Regular cardiac myocyte (primary cell): ENCODE results near the gene SNRNP25. TPM values are rescaled to one million over a fixed set of nuclear protein-coding genes. Genes with fewer than 3 reads are reported as not detected.

Experiments used
- total RNA-seq: library from RNA; depleted of rRNA; stranded (reverse); fragments of >200 nt; gene quantifications from 2 replicates; pipeline ENCODE4 v1.2.3, GENCODE V29; 2014

Gene SNRNP25
- 13.8 and 38.9 TPM in 2 replicates for total RNA-seq

GRCh38 chr16:53346-54236 is at the start of gene SNRNP25, which contains the start of gene POLR3K:
TSS of gene SNRNP25 (plus strand) at chr16:53828. CDS start at chr16:54017, 189 bp downstream.
TSS of gene POLR3K (minus strand) at chr16:53608. CDS start at chr16:53586, 22 bp downstream.

GRCh38 chr16:72561-73548 is 19.2 kb downstream of the SNRNP25 start, which contains the start of gene RHBDF1:
TSS of gene RHBDF1 (minus strand) at chr16:72631. CDS start at chr16:65015, 7,616 bp downstream.

GRCh38 chr16:77807-78443 is 24.3 kb downstream of the SNRNP25 start, which contains the start of gene MPG:
TSS of gene MPG (plus strand) at chr16:78225. CDS start at chr16:78310, 85 bp downstream.

Other genes with a start within 250 kb of the SNRNP25 start
- 3.4 and 16.7 TPM in 2 replicates for gene POLR3K, start 220 bp upstream of the SNRNP25 start, total RNA-seq
- gene RHBDF1, start 18.8 kb downstream of the SNRNP25 start, total RNA-seq: 24.8 and 31.4 TPM in 2 replicates
- gene MPG, start 24.4 kb downstream of the SNRNP25 start, total RNA-seq: 169 and 224 TPM in 2 replicates
- gene NPRL3, start 84.8 kb downstream of the SNRNP25 start, total RNA-seq: 3.9 and 5.6 TPM in 2 replicates
- gene HBZ, start 98.8 kb downstream of the SNRNP25 start, total RNA-seq: not detected in 2 replicates
- not detected in 2 replicates for gene HBM, start 112.2 kb downstream of the SNRNP25 start, total RNA-seq
- gene HBA2, start 119.0 kb downstream of the SNRNP25 start, total RNA-seq: not detected in 2 replicates
- gene HBA1, start 122.9 kb downstream of the SNRNP25 start, total RNA-seq: not detected in 2 replicates
- gene HBQ1, start 126.6 kb downstream of the SNRNP25 start, total RNA-seq: 0.19 TPM in 1 of 2 replicates, not detected in the other
- gene LUC7L, start 175.6 kb downstream of the SNRNP25 start, total RNA-seq: 36.9 and 37.4 TPM in 2 replicates
- gene FAM234A, start 181.0 kb downstream of the SNRNP25 start, total RNA-seq: 61.0 and 91.3 TPM in 2 replicates
- 0.38 and 2.3 TPM in 2 replicates for gene RGS11, start 222.1 kb downstream of the SNRNP25 start, total RNA-seq
- gene ARHGDIG, start 226.8 kb downstream of the SNRNP25 start, total RNA-seq: 0.85 TPM in 1 of 2 replicates, not detected in the other
- gene PDIA2, start 229.3 kb downstream of the SNRNP25 start, total RNA-seq: 1.4 TPM in 1 of 2 replicates, not detected in the other